Naive thymus-derived CD4-positive, alpha-beta T cell (primary cell): ENCODE results near the gene TTC13. TPM values are rescaled to one million over a fixed set of nuclear protein-coding genes. Genes with fewer than 3 reads are reported as not detected.

Experiments
- ATAC-seq: fragments of 150-1000 bp; cut with Tn5 transposase; 2 replicates; pipeline ENCODE4 v1.10.0; 2021; ENCODE audit warnings: mild to moderate bottlenecking, moderate library complexity
- CTCF ChIA-PET: fragments of 350-600 bp; sonication (Branson Sonifier 250); formaldehyde crosslinking; loops from one replicate; lab custom pipeline; 2021; ENCODE audit warnings: antibody characterized with exemption; lab: Charles Lee
- POLR2A ChIA-PET: fragments of 350-600 bp; sonication (Branson Sonifier 250); formaldehyde crosslinking; loops from one replicate; lab custom pipeline; 2021; ENCODE audit warnings: antibody characterized with exemption, inconsistent platforms; lab: Charles Lee
- DNase-seq, 9 donors: peaks; one replicate each; pipeline versions ENCODE4 v3.0.0 to v3.0.0-alpha.2; 2020 to 2022; ENCODE audit warnings: mixed read lengths in 1 of 9
- H3K27ac ChIP-seq: one replicate; pipeline ENCODE4 v1.7.0; 2013; ENCODE audit warnings: mild to moderate bottlenecking, low read depth, low read length, moderate library complexity
- H3K27me3 ChIP-seq, 2 donors: one replicate each; pipeline ENCODE4 v1.7.0; 2013; ENCODE audit warnings: low read length in 2 of 2, mild to moderate bottlenecking in 2 of 2, moderate library complexity in 2 of 2; ENCODE audit not compliant: control insufficient read depth in 2 of 2, insufficient read depth in 2 of 2
- H3K36me3 ChIP-seq, 3 experiments: 1 replicate in 2 of 3; 2 replicates in 1 of 3; pipeline ENCODE4 v1.7.0; 2013; ENCODE audit warnings: low read length in 3 of 3, mild to moderate bottlenecking in 3 of 3, moderate library complexity in 1 of 3; ENCODE audit not compliant: insufficient read depth in 3 of 3, control insufficient read depth in 2 of 3
- H3K4me1 ChIP-seq, 2 donors: one replicate each; pipeline ENCODE4 v1.7.0; 2013; ENCODE audit warnings: low read length in 2 of 2, mild to moderate bottlenecking in 2 of 2, moderate library complexity in 1 of 2; ENCODE audit not compliant: control insufficient read depth in 2 of 2, insufficient read depth in 2 of 2
- H3K4me3 ChIP-seq: 2 replicates; pipeline ENCODE4 v1.7.0; 2013; ENCODE audit warnings: mild to moderate bottlenecking, low read length
- H3K9me3 ChIP-seq, 3 experiments: 1 replicate in 2 of 3; 2 replicates in 1 of 3; pipeline ENCODE4 v1.7.0; 2013; ENCODE audit warnings: low read length in 3 of 3; ENCODE audit not compliant: control insufficient read depth in 2 of 3
- H3K27ac Mint-ChIP-seq, 9 donors: one replicate each; pipeline ENCODE4 v1.8.0; 2020 to 2022; ENCODE audit warnings: mixed read lengths in 9 of 9, mild to moderate bottlenecking in 8 of 9, moderate library complexity in 5 of 9, inconsistent platforms in 2 of 9
- H3K27me3 Mint-ChIP-seq, 5 donors: one replicate each; pipeline ENCODE4 v1.8.0; 2021 to 2022; ENCODE audit warnings: mixed read lengths in 5 of 5, mild to moderate bottlenecking in 1 of 5
- H3K36me3 Mint-ChIP-seq, 5 donors: one replicate each; pipeline ENCODE4 v1.8.0; 2020 to 2022; ENCODE audit warnings: mixed read lengths in 5 of 5, mild to moderate bottlenecking in 3 of 5, inconsistent platforms in 1 of 5
- H3K4me1 Mint-ChIP-seq, 7 donors: one replicate each; pipeline ENCODE4 v1.8.0; 2020 to 2022; ENCODE audit warnings: mixed read lengths in 7 of 7, mild to moderate bottlenecking in 3 of 7, inconsistent platforms in 1 of 7
- H3K4me3 Mint-ChIP-seq, 10 donors: one replicate each; pipeline ENCODE4 v1.8.0; 2020 to 2022; ENCODE audit warnings: mild to moderate bottlenecking in 10 of 10, mixed read lengths in 10 of 10, moderate library complexity in 6 of 10, inconsistent platforms in 2 of 10
- H3K9me3 Mint-ChIP-seq, 11 donors: one replicate each; pipeline ENCODE4 v1.8.0; 2020 to 2022; ENCODE audit warnings: mixed read lengths in 11 of 11, mild to moderate bottlenecking in 4 of 11, inconsistent platforms in 1 of 11, moderate library complexity in 1 of 11
- intact Hi-C, 2 donors: fragments of 100-400 bp; cut with micrococcal nuclease; formaldehyde crosslinking; loops; one replicate each; pipeline ENCODE4 v1.15.1; 2023
- polyA plus RNA-seq, 2 donors: library from polyadenylated mRNA; unstranded; fragments of 300-500 nt; fragmentation: Illumina TruSeq; gene quantifications; one replicate each; pipeline ENCODE4 v1.2.3, GENCODE V29; 2021
- total RNA-seq, 6 experiments: library from RNA in 5 of 6; stranded (reverse) in 5 of 6; gene quantifications; 1 replicate in 5 of 6; 2 replicates in 1 of 6; pipeline ENCODE4 v1.2.3 and lab custom pipeline; 2021 to 2026

TTC13 gene
- total and polyA plus RNA-seq, 7 experiments from 2014 or later: 9.9 to 54.6 (median 33.8) TPM

DNA sequence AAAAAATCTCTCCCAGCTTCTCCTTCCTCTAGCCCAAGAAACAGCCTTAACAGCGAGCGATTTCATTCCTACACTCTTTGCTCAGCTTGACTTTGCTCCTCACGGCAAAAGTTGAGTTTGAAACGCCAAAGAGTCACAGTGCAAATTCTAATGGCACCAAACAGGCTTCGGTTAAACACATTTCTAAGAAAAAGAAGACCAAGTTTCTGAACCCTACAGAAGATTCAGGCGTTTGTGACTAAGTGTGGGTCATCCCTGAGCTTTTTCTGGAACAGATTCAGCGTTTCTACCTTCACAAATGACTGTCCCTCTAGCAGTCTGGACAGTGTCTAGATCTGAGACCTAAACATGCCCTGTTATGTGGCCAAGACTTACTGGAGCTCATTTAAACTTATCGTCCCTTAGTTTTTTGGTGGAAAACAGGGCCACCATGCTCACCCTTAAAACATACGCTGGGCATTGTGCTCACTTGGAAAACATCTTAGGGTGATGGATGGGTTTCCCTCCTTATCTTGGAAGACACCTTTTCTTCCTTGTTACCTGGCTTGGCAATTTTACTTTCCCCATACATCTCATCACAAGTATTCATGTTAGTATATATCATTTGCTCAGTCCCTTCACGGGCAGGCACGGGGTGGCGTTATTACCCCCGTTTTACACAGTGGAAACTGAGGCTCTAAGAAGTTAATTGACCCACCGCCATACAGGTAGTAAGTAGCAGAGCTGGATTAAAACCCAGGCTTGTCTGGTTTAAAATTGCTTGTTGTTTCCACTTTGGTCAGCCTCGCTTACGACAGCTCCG, 111.4 kb downstream of the TTC13 start:
- peak overlapping the region; percentile 67 for H3K27ac ChIP-seq
- H3K27me3 Mint-ChIP-seq: peaks cover 8 to 38% (median 24%) of the 10 kb centered on the region in 5 donors
- H3K4me1 Mint-ChIP-seq: peaks cover 11 to 41% (median 31%) of the 10 kb centered on the region in 7 donors
- H3K9me3 Mint-ChIP-seq: peaks cover 0 to 1% (median 0%) of the 10 kb centered on the region in 11 donors
- H3K4me1 ChIP-seq: peaks cover 0 to 5% of the 10 kb centered on the region in 2 donors
- CTCF ChIA-PET: interaction anchor here (1.0 kb wide), 1 partner anchor 110 kb away, joined by 3 read pairs; no protein-coding TSS in a partner anchor
- no peaks in the 10 kb centered on the region for H3K9me3 ChIP-seq
- H3K36me3 ChIP-seq: peaks cover 0 to 3% (median 0%) of the 10 kb centered on the region in 3 experiments
- intact Hi-C loops: loop anchor here (5.0 to 10.0 kb wide), 5 partner anchors 115 to 800 kb away; partner anchors contain the start of genes EXOC8 (in 2 of the 2), SPRTN (in 2 of the 2), GALNT2 (in 1 of the 2) and TSNAX (in 1 of the 2)
- H3K27me3 ChIP-seq: peaks cover 0 to 7% of the 10 kb centered on the region in 2 donors
- ATAC-seq: no peak
- H3K4me3 ChIP-seq: peak overlapping the region; percentile 76
- H3K27ac Mint-ChIP-seq: peak overlapping the region in 8 of 9 donors; percentile 29 to 67 (median 52)
- POLR2A ChIA-PET: interaction anchor here (0.7 kb wide), 1 partner anchor 257 kb away, joined by 3 read pairs; no protein-coding TSS in a partner anchor
- H3K4me3 Mint-ChIP-seq: peak overlapping the region; percentile 70 to 94 (median 88)
- DNase-seq: peak in 1 of 9 donors; percentile 6
- H3K36me3 Mint-ChIP-seq: no peaks in the 10 kb centered on the region

DNA sequence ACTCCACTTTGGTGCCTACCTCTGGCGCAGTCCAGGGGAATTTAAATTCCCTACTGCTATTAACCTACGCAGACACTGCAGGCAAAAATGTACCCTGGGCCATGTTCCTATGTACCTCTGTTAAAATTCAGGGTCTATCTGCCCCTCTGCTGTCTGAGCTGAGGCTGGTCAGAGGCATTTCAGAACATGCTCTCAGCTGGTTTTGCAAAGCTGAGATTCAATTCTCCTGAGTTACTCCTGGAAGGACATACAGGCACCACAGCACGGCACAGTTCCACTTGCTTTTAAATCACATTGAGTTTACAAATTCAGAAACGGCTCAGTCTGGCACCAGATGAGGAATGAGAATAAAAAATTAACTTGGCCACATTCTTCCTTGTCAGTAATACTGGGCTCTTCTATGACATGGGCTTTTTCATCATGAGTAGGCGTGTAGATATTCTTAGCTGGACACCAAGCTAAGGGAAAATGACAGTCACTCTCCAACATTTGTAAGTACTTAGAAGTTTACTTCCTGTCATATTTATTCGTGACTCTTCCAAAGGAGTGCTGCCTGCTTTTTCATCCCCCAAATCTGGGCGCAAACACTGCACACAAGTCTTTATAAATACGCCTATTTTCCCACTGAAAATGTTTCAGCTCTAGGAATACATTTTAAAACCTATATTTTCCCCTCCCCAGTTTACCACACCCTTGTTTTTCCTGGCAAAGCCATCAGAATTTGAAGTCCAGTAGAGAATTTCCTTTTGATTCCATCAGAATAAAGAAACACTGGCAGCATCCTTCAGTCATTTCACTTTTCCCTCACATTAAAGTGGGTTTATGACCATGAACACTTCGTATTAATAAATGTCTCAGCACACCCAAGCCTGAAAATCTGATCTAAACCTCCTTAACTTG, 112.2 kb downstream of the TTC13 start:
- no peaks in the 10 kb centered on the region for H3K9me3 ChIP-seq
- H3K27ac ChIP-seq: no peak overlapping the region
- H3K27ac Mint-ChIP-seq: peak overlapping the region in 2 of 9 donors; percentile 16 to 21
- no peaks in the 10 kb centered on the region for H3K9me3 Mint-ChIP-seq
- peaks cover 0 to 5% of the 10 kb centered on the region in 2 donors for H3K4me1 ChIP-seq
- peaks cover 11 to 42% (median 31%) of the 10 kb centered on the region in 7 donors for H3K4me1 Mint-ChIP-seq
- peaks cover 8 to 32% (median 16%) of the 10 kb centered on the region in 5 donors for H3K27me3 Mint-ChIP-seq
- CTCF ChIA-PET: no interaction called here
- H3K4me3 ChIP-seq: no peak overlapping the region
- no peaks in the 10 kb centered on the region for H3K36me3 Mint-ChIP-seq
- intact Hi-C loops: loop anchor here (5.0 to 10.0 kb wide), 5 partner anchors 114 to 799 kb away; partner anchors contain the start of genes EXOC8 (in 2 of the 2), SPRTN (in 2 of the 2), GALNT2 (in 1 of the 2) and TSNAX (in 1 of the 2)
- peaks cover 0 to 7% of the 10 kb centered on the region in 2 donors for H3K27me3 ChIP-seq
- POLR2A ChIA-PET: interaction anchor here (0.7 kb wide), 1 partner anchor 257 kb away, joined by 3 read pairs; no protein-coding TSS in a partner anchor
- peak overlapping the region; percentile 61 to 94 (median 88) for H3K4me3 Mint-ChIP-seq
- H3K36me3 ChIP-seq: peaks cover 0 to 3% (median 0%) of the 10 kb centered on the region in 3 experiments
- ATAC-seq (no peak), DNase-seq (no peak)

DNA sequence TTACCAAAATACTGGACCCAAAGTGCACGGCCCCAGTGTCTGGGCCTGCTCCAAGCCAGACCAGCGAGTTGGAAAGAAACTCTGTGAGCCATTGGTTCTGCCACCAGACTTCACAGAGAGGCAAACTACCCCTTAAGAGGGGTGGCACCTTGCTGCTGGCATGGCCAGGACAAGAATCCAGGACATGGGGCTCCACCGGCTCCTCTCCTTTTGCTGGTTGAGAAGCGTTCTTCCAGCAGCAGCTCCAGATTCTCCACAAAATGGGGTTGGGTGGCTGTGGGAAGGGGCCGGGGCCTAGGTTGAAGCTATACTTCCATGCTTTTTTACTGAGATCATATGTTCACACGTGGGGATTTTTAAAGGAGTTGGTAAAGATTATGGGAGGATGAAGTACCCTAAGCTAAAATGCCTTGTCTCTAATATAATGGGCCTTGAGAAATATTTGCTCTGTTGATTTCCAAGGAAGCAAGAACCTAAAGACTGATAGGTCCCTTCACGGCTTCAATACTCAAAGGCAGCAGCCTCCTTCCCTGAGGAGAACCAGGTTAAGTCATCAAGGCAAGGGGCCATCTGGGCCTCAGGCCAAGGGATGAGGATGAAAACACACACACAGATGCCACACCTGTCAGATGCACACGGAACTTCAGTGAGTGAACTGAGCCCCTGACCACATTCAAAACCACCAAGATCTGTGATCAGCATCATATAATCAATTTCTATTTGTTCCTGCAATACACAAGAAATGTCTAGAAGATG, 113.4 kb downstream of the TTC13 start:
- H3K27me3 ChIP-seq: peaks cover 0 to 7% of the 10 kb centered on the region in 2 donors
- intact Hi-C loops: loop anchor here (5.0 to 10.0 kb wide), 5 partner anchors 113 to 798 kb away; partner anchors contain the start of genes EXOC8 (in 2 of the 2), SPRTN (in 2 of the 2), GALNT2 (in 1 of the 2) and TSNAX (in 1 of the 2)
- peaks cover 13 to 42% (median 32%) of the 10 kb centered on the region in 7 donors for H3K4me1 Mint-ChIP-seq
- H3K9me3 Mint-ChIP-seq: no peaks in the 10 kb centered on the region
- ChIA-PET CTCF (no interaction called here), POLR2A (no interaction called here)
- peaks cover 5 to 27% (median 10%) of the 10 kb centered on the region in 5 donors for H3K27me3 Mint-ChIP-seq
- no peak overlapping the region for H3K4me3 ChIP-seq
- no peak for ATAC-seq
- H3K27ac ChIP-seq: no peak overlapping the region
- H3K27ac Mint-ChIP-seq: no peak overlapping the region
- H3K36me3 ChIP-seq: peaks cover 0 to 3% (median 0%) of the 10 kb centered on the region in 3 experiments
- peaks cover 0 to 5% of the 10 kb centered on the region in 2 donors for H3K4me1 ChIP-seq
- H3K36me3 Mint-ChIP-seq: peaks cover 0 to 3% (median 0%) of the 10 kb centered on the region in 5 donors
- no peak overlapping the region for H3K4me3 Mint-ChIP-seq
- no peak for DNase-seq
- no peaks in the 10 kb centered on the region for H3K9me3 ChIP-seq

DNA sequence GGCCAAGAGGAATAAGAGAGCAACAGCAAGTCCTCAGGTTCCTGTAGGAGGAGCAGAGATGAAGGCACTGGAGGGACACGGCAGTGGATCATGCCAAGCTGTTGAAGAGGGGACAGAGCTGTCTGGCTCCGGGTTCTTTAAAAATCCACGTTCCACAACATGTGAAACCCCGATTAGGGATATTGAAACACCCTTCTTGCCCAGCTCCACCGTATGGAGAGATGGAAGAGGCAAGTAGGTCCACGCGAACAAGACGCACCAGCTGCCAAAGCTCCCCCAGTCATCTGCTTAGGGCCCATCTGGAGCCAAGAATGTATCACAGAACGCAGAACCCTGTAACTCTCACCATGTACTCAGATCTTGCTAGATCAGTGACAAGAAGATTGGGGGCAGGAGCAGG, 114.2 kb downstream of the TTC13 start:
- ChIA-PET CTCF (no interaction called here), POLR2A (no interaction called here)
- Mint-ChIP-seq H3K27ac (peak overlapping the region in 1 of 9 donors; percentile 52), H3K27me3 (peaks cover 0 to 22% (median 2%) of the 10 kb centered on the region in 5 donors), H3K36me3 (peaks cover 0 to 3% (median 0%) of the 10 kb centered on the region in 5 donors), H3K4me3 (no peak overlapping the region), H3K4me1 (peaks cover 13 to 41% (median 32%) of the 10 kb centered on the region in 7 donors), H3K9me3 (no peaks in the 10 kb centered on the region)
- H3K9me3 ChIP-seq: no peaks in the 10 kb centered on the region
- H3K4me1 ChIP-seq: peaks cover 0 to 5% of the 10 kb centered on the region in 2 donors
- DNase-seq (no peak), ATAC-seq (no peak)
- intact Hi-C loops: loop anchor here in 1 of 2 donors (10.0 kb wide), 2 partner anchors 470 to 660 kb away; partner anchors contain the start of genes EXOC8, SPRTN and TSNAX
- peaks cover 0 to 3% (median 0%) of the 10 kb centered on the region in 3 experiments for H3K36me3 ChIP-seq
- H3K4me3 ChIP-seq: no peak overlapping the region
- H3K27ac ChIP-seq: no peak overlapping the region
- H3K27me3 ChIP-seq: peaks cover 0 to 3% of the 10 kb centered on the region in 2 donors

DNA sequence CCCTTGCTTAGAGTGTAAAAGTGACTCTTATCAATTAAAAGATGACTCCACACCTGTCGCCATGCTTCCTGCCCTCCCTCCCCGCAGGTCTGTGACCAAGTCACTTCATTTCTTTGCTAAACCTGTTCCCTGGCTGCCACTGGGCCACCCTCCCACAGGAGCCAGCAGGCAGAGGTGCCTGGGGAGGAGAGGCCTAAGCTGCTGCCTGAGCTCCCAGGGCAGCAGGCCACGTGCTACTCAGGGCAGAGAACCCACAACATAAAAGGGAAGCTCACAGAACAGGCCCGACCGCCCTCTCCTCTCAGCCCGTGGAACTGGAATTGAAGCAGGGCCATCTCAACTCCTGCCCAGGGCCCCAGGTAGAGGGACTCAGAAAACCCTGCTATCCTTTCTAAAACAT, 115.2 kb downstream of the TTC13 start:
- Histone ChIP-seq H3K27me3 (no peaks in the 10 kb centered on the region), H3K36me3 (peaks cover 0 to 3% (median 0%) of the 10 kb centered on the region in 3 experiments), H3K4me3 (no peak overlapping the region), H3K9me3 (no peaks in the 10 kb centered on the region), H3K4me1 (no peaks in the 10 kb centered on the region), H3K27ac (no peak overlapping the region)
- Mint-ChIP-seq H3K4me1 (peaks cover 13 to 33% (median 27%) of the 10 kb centered on the region in 7 donors), H3K36me3 (peaks cover 0 to 3% (median 0%) of the 10 kb centered on the region in 5 donors), H3K27ac (peak overlapping the region in 1 of 9 donors; percentile 77), H3K4me3 (peak overlapping the region in 1 of 10 donors; percentile 4), H3K9me3 (no peaks in the 10 kb centered on the region), H3K27me3 (peaks cover 0 to 14% (median 0%) of the 10 kb centered on the region in 5 donors)
- DNase-seq (no peak), ATAC-seq (no peak)
- CTCF ChIA-PET: no interaction called here
- intact Hi-C loops: loop anchor here in 1 of 2 donors (10.0 kb wide), 2 partner anchors 471 to 661 kb away; partner anchors contain the start of genes EXOC8, SPRTN and TSNAX
- POLR2A ChIA-PET: no interaction called here
